ENCODE results near the gene ITPKC.

DNA sequence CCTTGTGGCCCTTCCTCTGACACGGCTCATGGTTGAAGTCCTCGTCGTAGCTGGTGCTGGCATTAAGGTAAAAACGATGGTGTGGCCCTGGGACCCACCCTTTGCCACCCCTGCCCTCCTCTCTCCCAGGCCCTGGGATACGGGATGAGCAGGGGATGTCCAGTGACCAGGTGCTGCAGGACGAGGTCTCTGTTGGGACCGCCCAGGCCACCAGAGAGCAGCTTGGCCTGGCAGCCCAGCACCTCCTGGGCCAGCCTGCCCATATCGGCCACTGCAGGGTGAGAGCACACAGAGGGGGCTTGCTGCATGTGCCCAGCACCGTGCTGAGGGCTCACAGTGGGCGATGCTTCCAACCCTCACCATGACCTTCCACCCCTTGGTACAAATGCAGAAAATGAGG, 27.0 kb downstream of the ITPKC start:
- TF ChIP-seq TAF1 (IDR thresholded peaks at IDR 0.05; ENCODE audit: borderline replicate concordance, low read depth, low read length) (no peak), POLR2A (IDR thresholded peaks at IDR 0.05; ENCODE audit: low read depth, low read length) (no peak)

Measured in GM12892 (cell line).